Stimulated activated CD8-positive, alpha-beta memory T cell treated with anti-CD3 and anti-CD28 coated beads, Interleukin-12 subunit alpha, Interleukin-12 subunit beta, amount 100 ng/mL, for 24 hours (primary cell): ENCODE results near the gene PPP1R1B.

Source experiments
- DNase-seq: peaks from one replicate; pipeline ENCODE4 v3.0.0-alpha.2; 2020; ENCODE audit errors: extremely low read depth

Gene PPP1R1B

GRCh38 chr17:39684369-39685192, 57.8 kb downstream of the PPP1R1B start:
- no peak for DNase-seq
